Measurements from ENCODE around the gene PEX14. TPM values are rescaled to one million over a fixed set of nuclear protein-coding genes. Genes with fewer than 3 reads are reported as not detected.

Gene PEX14
- total RNA-seq, 1 donor from 2014 or later = 27.4 TPM

- no peak for DNase-seq (ENCODE audit: low read depth)
- no peak for TF ChIP-seq CTCF (IDR thresholded peaks at IDR 0.05; ENCODE audit: insufficient read depth, low read length, poor library complexity, severe bottlenecking)
- H3K27me3 ChIP-seq (ENCODE audit: control insufficient read depth, insufficient read depth, low read length) = peaks cover 2% of the 10 kb centered on the region
- H3K36me3 ChIP-seq (ENCODE audit: control insufficient read depth, insufficient read depth, low read length) = no peaks in the 10 kb centered on the region
- no peak overlapping the region for H3K4me3 ChIP-seq (ENCODE audit: low read depth, low read length)
Observed at GRCh38 chr1:10633416-10633815, 158.7 kb downstream of the PEX14 start.

- peaks cover 2% of the 10 kb centered on the region for H3K27me3 ChIP-seq (ENCODE audit: control insufficient read depth, insufficient read depth, low read length)
- DNase-seq (ENCODE audit: low read depth) = no peak
- H3K4me3 ChIP-seq (ENCODE audit: low read depth, low read length) = no peak overlapping the region
- H3K36me3 ChIP-seq (ENCODE audit: control insufficient read depth, insufficient read depth, low read length) = no peaks in the 10 kb centered on the region
- no peak for TF ChIP-seq CTCF (IDR thresholded peaks at IDR 0.05; ENCODE audit: insufficient read depth, low read length, poor library complexity, severe bottlenecking)
Observed at GRCh38 chr1:10634075-10634427, 159.3 kb downstream of the PEX14 start.

GRCh38 chr1:10634428-10635084 is 159.8 kb downstream of the PEX14 start:
- no peak overlapping the region for H3K4me3 ChIP-seq (ENCODE audit: low read depth, low read length)
- H3K27me3 ChIP-seq (ENCODE audit: control insufficient read depth, insufficient read depth, low read length) = peaks cover 7% of the 10 kb centered on the region
- no peak for DNase-seq (ENCODE audit: low read depth)
- H3K36me3 ChIP-seq (ENCODE audit: control insufficient read depth, insufficient read depth, low read length) = no peaks in the 10 kb centered on the region
- TF ChIP-seq CTCF (IDR thresholded peaks at IDR 0.05; ENCODE audit: insufficient read depth, low read length, poor library complexity, severe bottlenecking) = no peak

GRCh38 chr1:10635085-10635896 is 160.5 kb downstream of the PEX14 start:
- no peak for TF ChIP-seq CTCF (IDR thresholded peaks at IDR 0.05; ENCODE audit: insufficient read depth, low read length, poor library complexity, severe bottlenecking)
- no peak overlapping the region for H3K4me3 ChIP-seq (ENCODE audit: low read depth, low read length)
- no peaks in the 10 kb centered on the region for H3K36me3 ChIP-seq (ENCODE audit: control insufficient read depth, insufficient read depth, low read length)
- H3K27me3 ChIP-seq (ENCODE audit: control insufficient read depth, insufficient read depth, low read length) = peaks cover 8% of the 10 kb centered on the region
- DNase-seq (ENCODE audit: low read depth) = no peak

GRCh38 chr1:10635992-10636391 is 161.2 kb downstream of the PEX14 start:
- no peak for DNase-seq (ENCODE audit: low read depth)

More at GRCh38 chr1:10635992-10636391, 161.2 kb downstream of the PEX14 start:
- Histone ChIP-seq H3K4me3 (ENCODE audit: low read depth, low read length) (no peak overlapping the region), H3K27me3 (ENCODE audit: control insufficient read depth, insufficient read depth, low read length) (peaks cover 8% of the 10 kb centered on the region), H3K36me3 (ENCODE audit: control insufficient read depth, insufficient read depth, low read length) (no peaks in the 10 kb centered on the region)
- no peak for TF ChIP-seq CTCF (IDR thresholded peaks at IDR 0.05; ENCODE audit: insufficient read depth, low read length, poor library complexity, severe bottlenecking)
